Measurements from ENCODE around the gene TBXAS1.

The TBXAS1 gene

GRCh38 chr7:140015471-140015970 lies 186.5 kb downstream of the TBXAS1 start:
- no peaks in the 10 kb centered on the region for H3K4me1 ChIP-seq (ENCODE audit: insufficient read depth, low read length, poor library complexity, severe bottlenecking)
- TF ChIP-seq, protein P1, sequence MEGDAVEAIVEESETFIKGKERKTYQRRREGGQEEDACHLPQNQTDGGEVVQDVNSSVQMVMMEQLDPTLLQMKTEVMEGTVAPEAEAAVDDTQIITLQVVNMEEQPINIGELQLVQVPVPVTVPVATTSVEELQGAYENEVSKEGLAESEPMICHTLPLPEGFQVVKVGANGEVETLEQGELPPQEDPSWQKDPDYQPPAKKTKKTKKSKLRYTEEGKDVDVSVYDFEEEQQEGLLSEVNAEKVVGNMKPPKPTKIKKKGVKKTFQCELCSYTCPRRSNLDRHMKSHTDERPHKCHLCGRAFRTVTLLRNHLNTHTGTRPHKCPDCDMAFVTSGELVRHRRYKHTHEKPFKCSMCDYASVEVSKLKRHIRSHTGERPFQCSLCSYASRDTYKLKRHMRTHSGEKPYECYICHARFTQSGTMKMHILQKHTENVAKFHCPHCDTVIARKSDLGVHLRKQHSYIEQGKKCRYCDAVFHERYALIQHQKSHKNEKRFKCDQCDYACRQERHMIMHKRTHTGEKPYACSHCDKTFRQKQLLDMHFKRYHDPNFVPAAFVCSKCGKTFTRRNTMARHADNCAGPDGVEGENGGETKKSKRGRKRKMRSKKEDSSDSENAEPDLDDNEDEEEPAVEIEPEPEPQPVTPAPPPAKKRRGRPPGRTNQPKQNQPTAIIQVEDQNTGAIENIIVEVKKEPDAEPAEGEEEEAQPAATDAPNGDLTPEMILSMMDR (conservative IDR thresholded peaks at IDR 0.05; ENCODE audit: low read length): no peak
- no peak for TF ChIP-seq EZH2phosphoT487 (IDR thresholded peaks at IDR 0.05; ENCODE audit: borderline replicate concordance)
- H3F3A ChIP-seq (ENCODE audit: low read depth): no peaks in the 10 kb centered on the region
- H3K79me2 ChIP-seq (ENCODE audit: insufficient read depth, low read length): no peaks in the 10 kb centered on the region
- no peaks in the 10 kb centered on the region for H4K20me1 ChIP-seq (ENCODE audit: insufficient read depth, low read length, poor library complexity, severe bottlenecking)
- no peak overlapping the region for H3K4me2 ChIP-seq (ENCODE audit: low read depth, low read length, poor library complexity, severe bottlenecking)
- H3K36me3 ChIP-seq (ENCODE audit: insufficient read depth, low read length): no peaks in the 10 kb centered on the region
- H3K9me3 ChIP-seq (ENCODE audit: insufficient read depth, low read depth, low read length): no peaks in the 10 kb centered on the region
- no peak overlapping the region for H2AFZ ChIP-seq (ENCODE audit: low read length)
- H3K4me3 ChIP-seq (ENCODE audit: low read length, poor library complexity, severe bottlenecking): no peak overlapping the region
- H3K27me3 ChIP-seq (ENCODE audit: insufficient read depth, low read length, poor library complexity, severe bottlenecking): no peaks in the 10 kb centered on the region
- H3K9me2 ChIP-seq (replicated peaks; ENCODE audit: low read depth, low read length): no peaks in the 10 kb centered on the region
- no peak overlapping the region for H3K9ac ChIP-seq (ENCODE audit: low read depth, low read length, poor library complexity, severe bottlenecking)

DNA sequence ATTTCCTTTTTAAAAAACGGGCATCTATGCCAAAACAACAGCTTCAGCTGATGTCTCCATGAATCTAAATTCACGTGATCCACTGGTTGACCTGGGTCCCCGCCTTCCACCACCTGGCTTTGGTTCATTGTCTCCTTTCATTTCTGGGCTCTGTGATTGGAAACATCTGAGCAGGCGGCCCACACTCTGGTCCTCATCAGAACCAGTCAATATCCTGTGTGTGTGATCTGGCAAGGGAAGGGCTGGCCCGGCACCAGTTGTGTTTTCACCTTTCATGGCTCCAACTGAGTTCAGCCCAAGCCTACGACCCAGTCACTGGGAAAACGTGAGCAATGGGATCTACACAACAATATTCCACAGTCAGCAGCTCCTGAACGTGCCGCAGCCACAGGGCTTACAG lies 187.5 kb downstream of the TBXAS1 start:
- Histone ChIP-seq H3K9ac (ENCODE audit: low read depth, low read length, poor library complexity, severe bottlenecking) (no peak overlapping the region), H3K9me2 (replicated peaks; ENCODE audit: low read depth, low read length) (no peaks in the 10 kb centered on the region), H3K79me2 (ENCODE audit: insufficient read depth, low read length) (no peaks in the 10 kb centered on the region), H3K27me3 (ENCODE audit: insufficient read depth, low read length, poor library complexity, severe bottlenecking) (no peaks in the 10 kb centered on the region), H3K9me3 (ENCODE audit: insufficient read depth, low read depth, low read length) (no peaks in the 10 kb centered on the region), H3F3A (ENCODE audit: low read depth) (no peaks in the 10 kb centered on the region), H3K4me2 (ENCODE audit: low read depth, low read length, poor library complexity, severe bottlenecking) (no peak overlapping the region), H3K36me3 (ENCODE audit: insufficient read depth, low read length) (no peaks in the 10 kb centered on the region), H3K4me1 (ENCODE audit: insufficient read depth, low read length, poor library complexity, severe bottlenecking) (no peaks in the 10 kb centered on the region), H3K4me3 (ENCODE audit: low read length, poor library complexity, severe bottlenecking) (no peak overlapping the region), H2AFZ (ENCODE audit: low read length) (no peak overlapping the region), H4K20me1 (ENCODE audit: insufficient read depth, low read length, poor library complexity, severe bottlenecking) (no peaks in the 10 kb centered on the region)
- TF ChIP-seq EZH2phosphoT487 (IDR thresholded peaks at IDR 0.05; ENCODE audit: borderline replicate concordance): no peak
- TF ChIP-seq, protein P1 (conservative IDR thresholded peaks at IDR 0.05; ENCODE audit: low read length): no peak

DNA sequence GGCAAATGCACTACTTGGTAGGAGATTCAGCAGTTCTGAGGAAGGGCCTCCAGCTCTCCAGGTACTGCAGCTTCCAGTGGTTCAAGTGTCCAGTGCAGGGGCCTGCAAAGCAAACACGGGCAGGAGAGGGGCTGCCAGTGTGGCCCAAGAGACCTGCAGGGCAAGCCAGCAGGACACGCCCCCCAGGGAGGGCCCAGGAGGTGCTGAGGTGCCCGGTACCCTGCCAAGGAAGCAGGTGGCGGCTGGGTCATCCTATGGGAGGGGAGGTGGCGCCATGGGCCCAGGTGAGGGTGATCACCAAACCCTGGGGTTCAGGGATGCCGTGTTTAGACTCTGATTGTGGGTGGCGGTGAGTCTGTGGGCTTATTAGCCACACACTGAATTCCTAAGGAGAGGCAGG lies 188.0 kb downstream of the TBXAS1 start:
- H3K4me3 ChIP-seq (ENCODE audit: low read length, poor library complexity, severe bottlenecking): no peak overlapping the region
- no peaks in the 10 kb centered on the region for H3K27me3 ChIP-seq (ENCODE audit: insufficient read depth, low read length, poor library complexity, severe bottlenecking)
- H2AFZ ChIP-seq (ENCODE audit: low read length): no peak overlapping the region
- no peaks in the 10 kb centered on the region for H3K9me2 ChIP-seq (replicated peaks; ENCODE audit: low read depth, low read length)
- H3K4me1 ChIP-seq (ENCODE audit: insufficient read depth, low read length, poor library complexity, severe bottlenecking): no peaks in the 10 kb centered on the region
- no peak overlapping the region for H3K9ac ChIP-seq (ENCODE audit: low read depth, low read length, poor library complexity, severe bottlenecking)
- H4K20me1 ChIP-seq (ENCODE audit: insufficient read depth, low read length, poor library complexity, severe bottlenecking): no peaks in the 10 kb centered on the region
- H3K79me2 ChIP-seq (ENCODE audit: insufficient read depth, low read length): no peaks in the 10 kb centered on the region
- H3K9me3 ChIP-seq (ENCODE audit: insufficient read depth, low read depth, low read length): no peaks in the 10 kb centered on the region
- H3K4me2 ChIP-seq (ENCODE audit: low read depth, low read length, poor library complexity, severe bottlenecking): no peak overlapping the region
- TF ChIP-seq, protein P1 (conservative IDR thresholded peaks at IDR 0.05; ENCODE audit: low read length): no peak
- TF ChIP-seq EZH2phosphoT487 (IDR thresholded peaks at IDR 0.05; ENCODE audit: borderline replicate concordance): no peak
- H3K36me3 ChIP-seq (ENCODE audit: insufficient read depth, low read length): no peaks in the 10 kb centered on the region
- H3F3A ChIP-seq (ENCODE audit: low read depth): no peaks in the 10 kb centered on the region

Data from Loucy (cell line).